MM.1S (cell line): Measurements from ENCODE around the gene CNOT6.
"Not testable (repeated sequence)": the region's sequence is repeated elsewhere in the genome, so short reads cannot be mapped to it uniquely, and the experiment has no call there.

ENCODE experiments used
- EZH2phosphoT487 ChIP-seq: fragments of 300-600 bp; sonication (generic); IDR thresholded peaks from 2 replicates; pipeline ENCODE4 v1.6.1; 2018; ENCODE audit warnings: antibody characterized with exemption, low read length
- TF ChIP-seq, protein P1 (sequence below): fragments of 300-600 bp; sonication (generic); IDR thresholded peaks from 2 replicates; pipeline ENCODE4 v1.5.1; 2016; ENCODE audit warnings: antibody characterized with exemption, low read length, mixed read lengths

DNA sequence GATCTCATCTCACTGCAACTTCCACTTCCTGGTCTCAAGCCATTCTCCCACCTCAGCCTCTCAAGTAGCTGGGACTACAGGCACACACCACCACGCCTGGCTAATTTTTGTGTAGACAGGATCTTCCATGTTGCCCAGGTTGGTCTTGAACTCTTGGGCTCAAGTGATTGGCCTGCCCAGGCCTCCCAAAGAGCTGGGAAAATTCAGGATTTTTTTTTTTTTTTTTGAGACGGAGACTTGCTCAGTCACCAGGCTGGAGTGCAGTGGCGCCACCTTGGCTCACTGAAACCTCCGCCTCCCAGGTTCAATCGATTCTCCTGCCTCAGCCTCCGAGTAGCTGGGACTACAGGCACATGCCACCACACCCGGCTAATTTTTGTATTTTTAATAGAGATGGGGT is 21.8 kb downstream of the CNOT6 start:
- TF ChIP-seq, protein P1, sequence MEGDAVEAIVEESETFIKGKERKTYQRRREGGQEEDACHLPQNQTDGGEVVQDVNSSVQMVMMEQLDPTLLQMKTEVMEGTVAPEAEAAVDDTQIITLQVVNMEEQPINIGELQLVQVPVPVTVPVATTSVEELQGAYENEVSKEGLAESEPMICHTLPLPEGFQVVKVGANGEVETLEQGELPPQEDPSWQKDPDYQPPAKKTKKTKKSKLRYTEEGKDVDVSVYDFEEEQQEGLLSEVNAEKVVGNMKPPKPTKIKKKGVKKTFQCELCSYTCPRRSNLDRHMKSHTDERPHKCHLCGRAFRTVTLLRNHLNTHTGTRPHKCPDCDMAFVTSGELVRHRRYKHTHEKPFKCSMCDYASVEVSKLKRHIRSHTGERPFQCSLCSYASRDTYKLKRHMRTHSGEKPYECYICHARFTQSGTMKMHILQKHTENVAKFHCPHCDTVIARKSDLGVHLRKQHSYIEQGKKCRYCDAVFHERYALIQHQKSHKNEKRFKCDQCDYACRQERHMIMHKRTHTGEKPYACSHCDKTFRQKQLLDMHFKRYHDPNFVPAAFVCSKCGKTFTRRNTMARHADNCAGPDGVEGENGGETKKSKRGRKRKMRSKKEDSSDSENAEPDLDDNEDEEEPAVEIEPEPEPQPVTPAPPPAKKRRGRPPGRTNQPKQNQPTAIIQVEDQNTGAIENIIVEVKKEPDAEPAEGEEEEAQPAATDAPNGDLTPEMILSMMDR, result not testable (repeated sequence)
- not testable (repeated sequence) for TF ChIP-seq EZH2phosphoT487
